H1 (cell line): ENCODE results near the gene TRHDE.

Experiments used
- GABPA ChIP-seq: IDR thresholded peaks from 2 replicates; pipeline ENCODE4 v1.6.1; 2011; ENCODE audit warnings: mild to moderate bottlenecking, low read length, moderate library complexity, borderline replicate concordance; ENCODE audit not compliant: insufficient read depth
- GTF2F1 ChIP-seq: IDR thresholded peaks from 2 replicates; pipeline ENCODE4 v1.6.1; 2012; ENCODE audit warnings: low read depth, low read length, improper control_type of control experiment, borderline replicate concordance
- POLR2A ChIP-seq, 2 experiments: IDR thresholded peaks; 1 replicate in 1 of 2; 2 replicates in 1 of 2; pipeline ENCODE4 v1.6.1; 2011; ENCODE audit warnings: low read depth in 2 of 2, low read length in 2 of 2, mild to moderate bottlenecking in 2 of 2; ENCODE audit errors: control extremely low read depth in 1 of 2
- POLR2AphosphoS5 ChIP-seq: IDR thresholded peaks from 2 replicates; pipeline ENCODE4 v1.6.1; 2011; ENCODE audit warnings: low read depth, low read length
- SIRT6 ChIP-seq: IDR thresholded peaks from one replicate; pipeline ENCODE4 v1.7.1; 2012; ENCODE audit warnings: low read length, inconsistent platforms
- TAF1 ChIP-seq: IDR thresholded peaks from 2 replicates; pipeline ENCODE4 v1.6.1; 2011; ENCODE audit warnings: mild to moderate bottlenecking, low read depth, low read length
- TF ChIP-seq, protein P1 (sequence below), 3 experiments: IDR thresholded peaks; 1 replicate in 2 of 3; 2 replicates in 1 of 3; pipeline versions ENCODE4 v1.5.1 to v1.6.1; 2011; ENCODE audit warnings: low read length in 3 of 3, mild to moderate bottlenecking in 3 of 3, inconsistent platforms in 2 of 3, low read depth in 1 of 3, moderate library complexity in 1 of 3; ENCODE audit not compliant: insufficient read depth in 1 of 3; ENCODE audit errors: control extremely low read depth in 1 of 3

DNA sequence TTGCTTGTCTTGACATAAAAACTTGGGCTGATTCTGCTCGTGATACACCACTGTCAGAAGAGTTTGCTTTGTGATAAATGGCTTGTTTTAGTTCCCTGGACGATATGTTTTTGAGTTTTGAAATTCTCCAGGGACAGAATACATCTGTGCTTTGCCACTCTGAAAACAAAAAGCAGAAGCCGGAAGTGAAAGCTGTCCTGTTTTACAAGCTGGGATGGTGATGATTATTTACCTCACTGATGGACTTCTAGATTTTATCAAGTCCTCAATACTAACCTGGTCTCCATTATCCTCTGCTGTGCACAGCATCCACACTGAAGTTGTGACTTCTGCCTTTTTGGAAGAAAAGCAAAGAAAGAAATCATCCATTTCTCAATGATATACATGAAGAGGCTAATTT is 251.6 kb downstream of the TRHDE start:
- no peak for TF ChIP-seq POLR2A (IDR thresholded peaks at IDR 0.05; ENCODE audit: control extremely low read depth in 1 of 2, low read depth in 2 of 2, low read length in 2 of 2)
- TF ChIP-seq, protein P1, sequence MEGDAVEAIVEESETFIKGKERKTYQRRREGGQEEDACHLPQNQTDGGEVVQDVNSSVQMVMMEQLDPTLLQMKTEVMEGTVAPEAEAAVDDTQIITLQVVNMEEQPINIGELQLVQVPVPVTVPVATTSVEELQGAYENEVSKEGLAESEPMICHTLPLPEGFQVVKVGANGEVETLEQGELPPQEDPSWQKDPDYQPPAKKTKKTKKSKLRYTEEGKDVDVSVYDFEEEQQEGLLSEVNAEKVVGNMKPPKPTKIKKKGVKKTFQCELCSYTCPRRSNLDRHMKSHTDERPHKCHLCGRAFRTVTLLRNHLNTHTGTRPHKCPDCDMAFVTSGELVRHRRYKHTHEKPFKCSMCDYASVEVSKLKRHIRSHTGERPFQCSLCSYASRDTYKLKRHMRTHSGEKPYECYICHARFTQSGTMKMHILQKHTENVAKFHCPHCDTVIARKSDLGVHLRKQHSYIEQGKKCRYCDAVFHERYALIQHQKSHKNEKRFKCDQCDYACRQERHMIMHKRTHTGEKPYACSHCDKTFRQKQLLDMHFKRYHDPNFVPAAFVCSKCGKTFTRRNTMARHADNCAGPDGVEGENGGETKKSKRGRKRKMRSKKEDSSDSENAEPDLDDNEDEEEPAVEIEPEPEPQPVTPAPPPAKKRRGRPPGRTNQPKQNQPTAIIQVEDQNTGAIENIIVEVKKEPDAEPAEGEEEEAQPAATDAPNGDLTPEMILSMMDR (IDR thresholded peaks at IDR 0.05; ENCODE audit: control extremely low read depth in 1 of 3, insufficient read depth in 1 of 3, low read depth in 1 of 3, low read length in 3 of 3) = no peak
- no peak for TF ChIP-seq GABPA
- TF ChIP-seq TAF1 = no peak
- no peak for TF ChIP-seq SIRT6
- no peak for TF ChIP-seq GTF2F1
- no peak for TF ChIP-seq POLR2AphosphoS5
